Left hindlimb (tissue), 1 donor: ENCODE data around the gene CASP3.
A peak's percentile ranks its signal among the peaks of the same experiment; 100 is the strongest.

ENCODE experiments used
- DNase-seq: peaks from one replicate; pipeline ENCODE4 v3.0.0-alpha.2; 2018

CASP3 gene

DNA sequence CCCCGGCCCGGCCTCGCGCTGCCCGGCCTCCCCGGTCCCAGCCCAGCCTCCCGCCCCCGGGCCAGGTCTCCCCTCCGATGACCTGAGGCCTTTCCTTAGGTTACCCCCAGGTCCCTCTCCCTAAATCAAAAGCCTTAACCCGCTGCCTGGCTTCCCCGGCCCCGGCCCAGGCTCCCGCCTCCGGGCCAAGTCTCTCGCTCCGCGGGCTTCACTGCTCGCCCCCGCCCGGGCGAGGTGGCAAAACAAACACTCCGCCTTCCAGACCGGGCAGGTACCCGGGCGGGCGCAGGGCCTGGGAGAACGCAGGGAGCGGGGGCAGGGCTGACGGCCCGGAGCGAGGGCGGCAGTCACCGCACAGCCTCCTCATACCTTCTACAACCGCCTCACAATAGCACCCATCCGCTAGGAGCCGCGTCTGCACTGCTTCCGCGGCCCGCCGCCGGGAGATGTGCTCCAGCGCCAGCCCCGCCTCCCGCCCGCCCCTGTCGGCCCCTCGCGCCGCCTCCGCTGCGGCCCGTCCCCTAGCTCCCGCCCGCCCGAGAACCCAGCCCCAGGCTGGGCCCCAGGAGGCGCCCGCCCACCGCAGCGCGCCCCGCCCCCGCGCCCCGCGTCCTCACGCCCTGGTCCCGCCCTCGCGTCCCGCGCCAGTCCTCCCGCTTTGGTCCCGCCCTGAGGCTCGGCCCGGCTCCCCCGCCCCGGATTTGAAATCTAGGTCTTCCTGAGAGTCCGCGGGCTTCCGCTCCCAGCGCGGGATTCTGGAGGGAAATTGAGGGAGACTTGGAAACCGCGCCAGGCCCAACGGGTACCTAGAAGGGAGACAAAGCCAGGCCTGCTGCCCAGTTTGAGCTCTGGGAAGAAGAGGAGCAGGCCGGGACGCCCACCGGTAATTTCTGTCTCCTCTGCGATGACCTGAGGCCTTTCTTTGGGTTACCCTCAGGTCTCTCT is at the start of gene CASP3, which contains the start of gene PRIMPOL:
TSS of gene CASP3 (minus strand) at position 422 of the 945 bp plus-strand sequence. CDS start 10,994 bp downstream, outside the sequence.
TSS of gene PRIMPOL (plus strand) at position 713 of the 945 bp plus-strand sequence. CDS start 7,403 bp downstream, outside the sequence.
- peak; percentile 99 for DNase-seq

DNA sequence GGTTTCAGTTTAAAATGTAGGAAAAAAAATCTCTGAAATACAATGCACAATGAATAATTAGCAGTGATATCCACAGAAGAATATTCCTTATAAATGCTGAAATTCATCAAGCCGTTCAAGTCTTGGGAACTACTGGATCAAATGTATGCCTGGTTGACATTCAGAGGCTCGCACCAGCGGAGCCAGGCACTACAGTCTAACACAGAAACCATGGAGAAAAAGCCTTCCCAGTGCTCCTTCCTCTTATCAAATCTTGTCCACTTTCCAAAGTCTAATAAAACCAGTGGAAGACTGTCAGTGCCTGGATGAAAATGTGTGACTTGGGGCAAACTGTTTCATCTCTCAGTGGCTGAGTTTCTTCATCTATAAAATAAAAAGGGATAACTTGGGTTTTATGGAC is 48.7 kb upstream of the CASP3 start:
- no peak for DNase-seq

DNA sequence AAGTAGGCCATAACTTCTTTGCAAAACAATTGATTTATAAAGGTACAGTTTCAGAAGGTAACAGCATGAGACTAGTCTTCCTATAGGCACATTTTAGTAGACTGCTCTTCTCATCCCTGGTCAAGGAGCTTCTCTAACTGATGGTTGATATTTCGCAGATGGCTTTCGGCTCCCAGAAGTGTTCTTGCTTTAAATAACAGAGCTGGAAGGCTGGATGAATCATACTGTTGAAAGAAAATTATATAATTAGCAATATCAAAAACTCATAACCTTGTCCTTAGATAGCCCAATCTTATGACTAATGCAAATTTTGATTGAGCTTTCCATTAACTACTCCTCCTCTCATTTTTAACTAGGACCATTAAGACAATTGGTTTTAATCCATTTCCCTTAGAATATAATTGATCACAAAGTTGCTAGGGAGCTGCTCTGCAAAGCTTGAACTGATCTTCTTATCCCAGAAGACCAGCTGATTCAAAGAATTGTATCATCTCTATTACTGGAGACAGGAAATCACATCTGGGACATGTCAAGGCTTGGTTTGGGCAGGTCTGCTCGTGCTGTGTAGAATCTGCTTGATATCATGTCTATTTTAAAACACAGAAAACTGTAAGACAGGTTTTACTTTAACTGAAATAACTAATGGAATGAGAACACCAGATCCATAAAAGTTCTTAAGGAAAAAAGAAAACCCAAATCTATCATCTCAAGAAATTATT is 46.1 kb upstream of the CASP3 start:
- DNase-seq, result no peak

DNA sequence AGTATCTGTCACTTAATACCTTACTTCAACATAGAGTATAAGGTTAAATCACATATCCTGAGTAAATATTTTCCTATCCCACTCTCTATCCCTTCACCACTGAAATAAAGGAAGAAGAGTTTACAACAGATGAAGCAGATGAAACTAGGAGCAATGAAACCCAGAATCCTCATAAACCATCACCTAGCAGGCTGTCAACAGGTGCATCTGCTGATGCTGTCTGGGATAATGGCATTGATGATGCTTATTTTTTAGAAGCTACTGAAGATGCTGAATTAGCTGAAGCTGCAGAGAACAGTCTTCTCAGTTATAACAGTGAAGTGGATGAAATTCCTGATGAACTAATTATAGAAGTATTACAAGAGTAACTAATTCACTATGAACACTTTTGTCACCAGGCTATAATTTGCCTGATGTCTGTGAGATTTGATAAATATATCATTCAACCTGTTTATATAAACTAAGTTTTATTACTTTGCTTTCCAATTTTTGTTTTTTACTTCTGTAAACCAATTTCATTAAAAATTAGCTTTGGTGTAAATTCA is 45.2 kb upstream of the CASP3 start:
- no peak for DNase-seq

DNA sequence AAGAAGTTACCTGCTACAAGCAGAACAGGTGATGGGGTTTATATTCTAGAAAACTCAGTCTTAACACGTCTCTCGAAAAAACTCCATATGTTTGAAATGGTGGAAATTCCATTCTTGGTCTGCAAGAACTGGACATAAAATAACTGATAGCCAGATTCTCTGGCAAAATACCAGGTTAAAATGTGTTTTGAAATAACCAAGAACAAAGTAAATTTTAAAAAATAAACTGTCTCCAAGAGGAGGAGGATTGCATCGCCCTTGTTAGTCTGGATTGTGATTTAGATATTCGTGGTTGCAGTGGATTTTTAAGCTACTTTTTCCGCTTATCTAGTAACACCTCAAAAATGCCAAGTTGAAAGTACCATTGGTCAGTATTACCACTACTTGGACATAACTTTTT is 43.8 kb upstream of the CASP3 start:
- DNase-seq, result no peak

DNA sequence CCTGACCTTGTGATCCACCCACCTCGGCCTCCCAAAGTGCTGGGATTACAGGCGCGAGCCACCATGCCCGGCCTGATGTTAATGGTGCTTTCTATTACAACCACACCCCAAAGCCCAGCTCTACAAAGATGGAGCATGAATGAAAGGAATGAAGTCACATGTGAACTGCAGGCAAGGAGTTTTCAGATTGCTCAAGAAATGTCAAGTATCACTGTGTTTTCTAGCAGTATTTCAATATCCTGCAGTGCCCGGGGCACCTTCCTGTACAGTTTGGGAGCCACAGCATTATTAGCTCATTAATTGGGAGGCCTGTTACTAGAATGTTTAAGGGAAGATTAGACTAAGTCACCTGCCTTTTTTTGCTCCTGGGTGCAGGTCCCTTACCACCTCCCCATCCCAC is 40.4 kb upstream of the CASP3 start:
- DNase-seq, result no peak

DNA sequence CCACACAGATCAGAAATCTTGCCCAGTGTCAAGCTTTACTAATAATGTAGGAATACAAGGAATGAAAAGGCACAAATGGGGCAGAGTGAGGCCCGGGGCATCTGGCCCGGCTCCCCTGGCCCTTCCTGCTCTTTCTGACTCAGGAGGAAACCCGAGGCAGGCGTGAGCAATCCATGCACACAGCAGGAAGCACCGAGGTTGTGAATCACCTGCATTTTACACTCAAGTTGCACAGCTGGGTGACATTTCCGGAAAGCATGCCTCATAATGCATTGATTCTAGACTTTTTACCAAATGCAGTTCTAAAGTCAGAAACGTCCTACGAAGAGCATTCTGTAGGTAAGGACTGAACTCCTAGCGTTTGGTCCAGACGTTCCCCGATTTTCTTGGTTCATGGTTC is 39.2 kb upstream of the CASP3 start:
- no peak for DNase-seq

DNA sequence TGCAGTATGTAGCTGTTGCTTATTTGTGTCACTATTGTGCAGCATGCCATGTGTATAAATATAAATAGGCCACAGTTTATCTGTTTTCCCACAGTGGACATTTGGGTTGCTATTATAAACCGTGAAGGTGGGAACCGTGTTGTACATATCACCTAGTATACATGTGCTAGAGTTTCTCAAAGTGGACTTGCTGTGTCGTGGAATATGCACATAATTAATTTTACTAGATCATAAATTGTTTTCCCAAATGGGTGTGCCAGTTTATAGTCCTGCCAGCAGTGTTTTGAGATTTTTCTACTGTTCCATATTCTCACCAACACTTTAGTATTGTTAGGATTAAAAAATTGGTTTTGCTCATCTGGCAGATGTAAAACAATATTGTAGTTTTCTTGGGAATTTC is 38.8 kb upstream of the CASP3 start:
- no peak for DNase-seq

DNA sequence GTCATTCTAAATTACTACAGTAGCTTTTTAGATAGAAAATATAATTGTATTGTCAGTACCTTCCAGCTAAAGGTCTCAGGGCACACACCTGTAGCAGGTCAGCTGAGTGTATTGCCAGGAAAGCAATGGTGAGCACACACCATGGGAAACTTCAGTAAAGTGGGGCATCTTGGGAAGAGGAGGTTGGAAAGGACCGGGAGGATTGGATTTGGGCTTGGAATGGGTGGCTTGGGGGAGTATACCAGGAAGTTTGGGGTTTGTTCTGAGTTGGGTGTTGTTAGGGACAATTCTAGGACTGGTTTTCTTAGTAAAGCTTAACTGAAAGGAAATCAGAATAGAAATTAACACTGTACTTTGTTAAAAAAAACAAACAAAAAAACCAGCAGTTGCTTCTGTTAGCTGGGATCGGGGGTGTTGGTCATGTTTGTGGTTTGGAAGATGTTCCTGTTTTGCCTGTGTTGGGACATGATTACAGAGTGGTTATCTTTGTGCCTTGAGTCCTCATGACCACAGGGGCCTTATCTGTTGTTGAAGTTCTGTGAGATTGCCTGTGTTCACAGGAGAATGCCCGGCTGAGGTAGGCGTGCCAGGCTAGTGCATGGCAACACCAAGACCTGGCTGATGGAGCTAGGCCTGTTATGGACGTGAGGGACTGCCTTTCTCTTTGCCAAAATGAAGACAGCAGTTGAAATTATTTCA is 35.4 kb upstream of the CASP3 start:
- DNase-seq, result no peak

DNA sequence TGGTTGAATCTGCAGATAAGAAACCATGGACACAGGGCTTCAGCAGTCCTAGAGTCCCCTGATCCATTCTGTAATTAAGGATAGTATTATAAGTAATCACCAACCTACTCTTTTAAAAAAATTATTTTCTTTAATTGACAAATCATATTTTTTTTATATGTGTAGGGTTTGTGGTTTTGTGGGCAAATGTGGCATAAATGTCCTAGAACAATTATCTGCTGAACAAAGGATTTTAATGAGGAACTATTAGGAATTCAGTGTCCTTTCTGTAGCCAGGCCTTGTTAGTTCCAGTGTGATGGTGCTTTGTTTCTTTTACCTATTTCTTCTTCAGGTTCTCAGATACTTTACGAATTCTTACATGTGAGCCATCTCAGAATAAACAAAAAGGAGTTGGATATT is 32.7 kb upstream of the CASP3 start:
- DNase-seq, result no peak

DNA sequence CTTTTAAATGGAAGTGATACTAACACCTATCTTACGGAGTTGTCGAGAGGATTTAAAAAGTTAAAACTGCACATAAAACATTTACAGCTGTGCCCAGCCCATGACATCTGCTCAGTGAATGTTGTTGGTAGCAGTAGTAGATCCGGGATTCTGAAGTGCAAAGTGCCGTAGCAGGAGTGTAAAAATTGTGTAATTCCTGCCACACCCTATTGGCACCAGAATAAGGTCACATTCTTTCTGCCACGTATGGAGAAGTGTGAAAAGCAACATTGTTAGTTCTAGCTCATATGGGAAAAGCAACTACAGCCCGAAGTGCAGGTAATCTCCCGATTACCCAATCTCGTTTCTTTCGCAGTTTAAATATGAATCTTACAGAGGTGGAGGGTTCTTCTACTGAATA is 31.5 kb upstream of the CASP3 start:
- no peak for DNase-seq

DNA sequence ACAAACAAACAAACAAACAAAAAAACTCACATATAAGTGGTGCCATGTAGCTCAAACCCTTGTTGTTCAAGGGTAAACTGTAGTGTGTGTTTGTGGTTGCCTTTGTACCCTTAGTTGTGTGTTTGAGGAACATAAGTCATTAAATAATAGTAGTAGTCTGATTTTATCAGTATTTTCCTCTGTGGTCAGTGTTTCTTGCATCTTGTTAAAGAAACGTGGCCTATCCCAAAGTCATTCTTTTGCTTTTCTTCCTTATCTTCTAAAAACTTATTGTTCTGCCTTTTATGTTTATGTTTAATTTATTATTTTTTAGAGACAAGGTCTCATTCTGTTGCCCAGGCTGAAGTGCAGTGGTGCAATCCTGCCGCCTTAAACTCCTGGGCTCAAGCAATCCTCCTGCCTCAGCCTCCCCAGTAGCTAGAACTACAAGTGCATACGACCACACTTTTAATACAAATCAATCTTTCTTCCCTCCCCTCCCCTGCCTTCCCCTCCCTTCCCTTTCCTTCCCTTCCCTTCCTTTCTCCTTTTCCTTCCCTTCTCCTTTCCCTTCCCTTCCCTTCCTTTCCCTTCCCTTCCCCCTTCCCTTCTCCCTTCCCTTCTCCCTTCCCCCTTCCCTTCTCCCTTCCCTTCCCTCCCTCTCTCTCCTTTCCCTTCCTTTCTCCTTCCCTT is 26.7 kb upstream of the CASP3 start:
- no peak for DNase-seq

DNA sequence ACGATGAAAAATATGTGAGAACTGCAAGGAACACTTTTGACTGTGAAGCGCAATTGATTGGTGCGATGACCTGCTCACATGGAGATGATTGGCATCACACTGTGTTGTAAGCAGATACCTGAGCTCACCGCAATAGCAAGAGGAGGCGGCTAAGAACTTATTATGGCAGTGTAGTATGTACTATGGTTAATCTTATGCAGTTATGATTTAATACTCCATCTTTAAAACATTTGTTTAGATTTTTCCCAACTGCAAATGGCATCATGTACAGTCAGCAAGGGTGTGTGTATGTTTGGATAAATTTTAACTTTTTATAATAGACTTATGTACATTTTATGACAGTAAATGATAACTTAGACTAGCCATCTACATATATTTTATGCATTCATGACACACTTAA is 25.8 kb upstream of the CASP3 start:
- no peak for DNase-seq

DNA sequence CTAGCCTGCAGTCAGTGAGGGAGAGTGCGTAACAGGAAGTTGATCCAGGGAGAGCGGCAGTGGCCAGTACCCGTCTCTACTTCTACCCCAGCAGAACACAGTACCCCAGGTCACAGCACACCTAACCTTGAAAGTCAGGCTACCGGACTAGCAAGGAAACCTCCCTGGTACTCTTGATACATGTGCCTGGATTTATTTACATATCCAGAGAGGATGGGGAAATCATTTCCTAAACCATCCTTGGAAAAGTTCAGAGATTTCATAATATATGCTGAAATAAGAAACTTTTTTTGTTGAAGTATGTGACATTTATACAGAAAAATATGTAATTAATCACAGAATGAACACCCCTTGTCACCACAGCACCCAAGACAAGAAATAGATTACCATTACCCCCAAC is 24.8 kb upstream of the CASP3 start:
- no peak for DNase-seq

DNA sequence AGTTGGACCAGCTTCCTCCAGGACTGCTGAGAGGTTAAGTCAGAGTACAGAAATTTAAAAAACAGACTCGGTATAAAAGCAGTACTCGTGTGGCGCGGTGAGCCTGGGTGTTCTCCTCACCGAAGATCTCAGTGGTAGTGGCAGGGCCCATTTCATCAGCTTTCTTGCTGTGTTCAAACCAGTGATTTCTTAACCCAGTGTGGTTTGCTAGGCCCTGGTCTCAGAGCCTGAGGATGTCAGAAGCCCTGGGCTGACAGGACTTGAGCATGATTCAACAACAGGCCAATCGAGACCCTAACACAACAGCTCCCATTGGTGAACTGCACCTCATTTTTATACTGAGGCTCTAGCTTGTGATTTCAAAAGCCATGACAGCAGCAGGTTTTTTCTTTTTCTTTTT is 23.5 kb upstream of the CASP3 start:
- no peak for DNase-seq

DNA sequence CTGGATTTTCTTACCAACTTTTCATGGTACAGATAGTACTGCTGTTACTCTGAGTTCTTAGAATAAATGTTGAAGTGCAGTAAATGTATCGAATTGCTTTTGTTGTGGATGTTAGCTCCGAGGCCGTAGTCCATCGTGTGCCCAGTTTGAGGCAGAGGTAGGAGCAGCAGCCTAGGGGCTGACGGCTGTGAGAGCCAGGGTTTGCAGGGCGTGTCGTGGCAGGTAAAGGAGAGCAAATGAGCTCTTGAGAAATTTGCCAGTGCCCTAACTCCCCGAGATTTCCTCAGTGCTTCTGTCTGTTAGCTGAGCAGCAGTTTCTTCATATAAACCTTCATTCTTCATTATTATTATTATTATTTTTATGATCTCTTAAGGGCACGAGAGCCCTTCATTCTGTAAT is 21.9 kb upstream of the CASP3 start:
- no peak for DNase-seq

DNA sequence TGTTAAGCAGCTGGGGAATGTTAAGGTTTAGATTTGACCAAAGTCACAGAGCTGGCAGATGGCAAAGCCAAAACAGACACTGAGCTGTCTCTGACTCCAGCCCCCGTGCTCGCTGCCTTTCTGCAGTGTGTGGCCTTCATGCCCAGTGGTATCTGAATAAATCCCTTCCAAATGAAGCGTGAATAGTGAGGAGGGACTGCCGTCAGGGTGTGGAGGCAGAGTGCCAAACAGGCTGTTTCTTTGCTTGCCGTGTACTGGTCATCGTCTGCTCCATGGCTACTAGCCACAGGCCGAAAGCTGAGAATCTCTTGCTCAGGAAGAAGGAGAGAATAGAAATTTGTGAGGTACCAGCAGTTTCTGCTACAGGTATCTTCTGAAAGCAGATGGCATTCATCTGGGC is 20.0 kb upstream of the CASP3 start:
- no peak for DNase-seq

DNA sequence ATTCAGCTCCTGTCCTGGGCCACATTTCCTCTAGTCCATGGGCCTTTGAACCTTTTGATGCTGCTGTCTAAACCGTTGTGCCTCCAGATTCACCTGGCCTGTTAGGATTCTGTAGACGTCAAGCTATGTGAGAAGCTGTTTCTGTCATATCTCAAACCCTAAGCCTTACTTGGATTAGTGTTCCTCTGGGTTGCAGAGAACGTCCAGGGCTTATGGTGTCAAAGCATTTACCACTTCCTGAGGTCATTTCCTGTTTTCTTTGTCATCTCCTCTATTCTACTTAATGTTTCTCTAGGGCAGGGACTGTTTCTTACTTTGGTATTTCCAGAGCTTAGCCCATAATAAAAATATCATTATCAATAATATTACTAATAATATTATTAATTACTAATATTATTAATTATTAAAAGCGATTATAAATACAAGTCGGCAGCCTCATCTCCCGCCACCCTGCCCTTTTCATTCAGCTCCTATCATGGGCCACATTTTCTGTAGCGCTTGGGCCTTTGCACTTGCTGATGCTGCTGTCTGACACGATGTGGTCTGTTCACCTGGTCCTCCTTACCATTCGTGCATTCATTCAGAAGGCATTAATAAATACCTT is 19.4 kb upstream of the CASP3 start:
- DNase-seq, result no peak

DNA sequence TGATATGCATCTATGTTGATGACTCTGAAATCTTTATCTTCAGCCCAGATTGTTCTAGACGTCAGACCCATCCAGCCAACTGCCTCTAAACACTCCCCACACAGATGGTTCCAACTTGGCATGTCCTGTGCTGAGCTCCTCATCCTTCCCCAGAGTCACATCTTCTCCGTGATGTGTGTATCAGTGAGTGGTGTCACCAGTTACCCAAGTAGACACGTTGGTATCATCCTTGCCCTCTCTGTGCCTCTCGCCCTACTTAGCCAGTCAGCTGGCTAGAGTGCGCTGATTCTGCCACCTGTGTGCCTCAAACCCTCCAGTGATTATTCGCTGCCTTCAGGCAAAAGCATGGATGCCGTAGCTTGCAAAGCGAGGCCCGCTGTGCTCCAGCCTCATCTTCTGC is 18.8 kb upstream of the CASP3 start:
- DNase-seq, result no peak

DNA sequence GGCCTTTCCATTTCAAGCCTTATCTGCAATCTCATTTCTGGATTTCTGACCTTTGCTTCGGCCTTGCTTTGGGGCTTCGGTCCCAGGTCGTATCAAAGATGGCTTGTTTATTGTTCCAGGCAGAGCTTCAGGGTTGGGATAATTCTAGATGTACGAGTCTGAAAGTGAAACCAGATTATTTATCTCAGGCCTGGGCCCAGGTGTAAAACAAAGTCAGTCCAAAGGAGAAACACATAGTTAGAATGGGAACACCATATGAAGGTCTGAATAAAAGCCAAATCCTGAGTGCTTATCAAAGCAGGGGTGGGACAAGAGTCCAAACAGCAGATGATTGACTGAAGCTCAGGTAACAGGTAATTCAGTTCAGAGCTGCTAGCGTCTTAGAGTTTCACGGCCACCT is 17.4 kb upstream of the CASP3 start:
- DNase-seq, result no peak

DNA sequence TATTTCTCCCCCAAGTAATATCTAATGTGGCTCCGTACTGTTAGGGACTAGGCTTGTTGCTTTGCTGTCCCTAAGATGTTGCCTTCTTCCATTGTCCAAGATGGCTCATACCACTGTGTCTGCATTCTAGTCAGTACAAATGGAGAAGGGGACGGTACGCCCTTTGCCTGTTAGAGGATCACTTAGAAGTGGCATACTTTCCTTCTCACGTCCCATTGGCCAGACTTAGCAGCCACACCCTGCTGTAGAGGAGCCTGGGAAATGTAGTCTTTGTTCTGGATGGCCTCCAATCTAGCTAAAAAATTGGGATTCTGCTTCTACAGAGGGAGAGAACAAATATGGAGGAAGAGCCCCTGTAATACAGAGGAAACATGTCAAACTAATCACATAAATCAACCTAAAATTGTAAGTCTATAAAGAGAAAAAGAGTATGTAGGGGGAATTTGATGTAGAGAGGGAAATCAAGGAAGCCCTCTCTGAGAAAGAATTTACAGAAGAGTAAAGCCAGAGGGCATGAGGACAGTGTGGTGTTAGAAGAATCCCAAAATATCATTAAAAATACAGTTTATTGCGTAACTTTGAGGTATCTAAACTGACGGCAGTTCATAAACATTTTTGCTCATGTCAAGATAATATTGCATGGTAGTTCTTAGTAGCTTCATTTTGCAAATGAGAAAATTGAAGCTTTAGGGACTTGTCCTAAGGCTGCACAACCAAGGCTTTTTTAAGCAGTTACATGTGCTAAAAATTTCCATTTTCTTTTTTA is 15.4 kb upstream of the CASP3 start:
- no peak for DNase-seq
